Measurements from ENCODE around the gene SNAPIN. TPM values are rescaled to one million over a fixed set of nuclear protein-coding genes. Genes with fewer than 3 reads are reported as not detected.

The SNAPIN gene
- total RNA-seq, 1 experiment from 2014 or later = 46.8 TPM

DNA sequence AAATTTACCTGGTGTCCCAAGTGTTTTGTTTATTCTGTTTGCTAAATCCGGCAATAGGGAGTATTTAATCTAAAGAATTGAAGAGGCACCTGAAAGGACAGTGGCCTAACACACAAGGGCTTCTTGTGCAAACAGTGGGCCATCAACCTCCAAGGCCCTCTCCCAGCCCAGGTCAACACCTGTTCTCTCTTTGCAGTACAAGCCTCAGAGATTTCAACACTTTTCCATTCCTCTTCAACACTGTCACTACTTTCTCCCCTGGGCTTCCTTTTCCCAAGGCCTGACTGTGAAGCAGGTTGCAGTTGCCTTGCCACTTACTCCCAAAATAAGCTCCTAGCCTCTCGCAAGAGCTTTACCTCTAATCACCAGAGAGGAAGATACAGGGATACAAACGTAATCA is 3.2 kb upstream of the SNAPIN start:
- BruUV-seq (replicated peaks) = no TSS peak
- no peak for ATAC-seq

DNA sequence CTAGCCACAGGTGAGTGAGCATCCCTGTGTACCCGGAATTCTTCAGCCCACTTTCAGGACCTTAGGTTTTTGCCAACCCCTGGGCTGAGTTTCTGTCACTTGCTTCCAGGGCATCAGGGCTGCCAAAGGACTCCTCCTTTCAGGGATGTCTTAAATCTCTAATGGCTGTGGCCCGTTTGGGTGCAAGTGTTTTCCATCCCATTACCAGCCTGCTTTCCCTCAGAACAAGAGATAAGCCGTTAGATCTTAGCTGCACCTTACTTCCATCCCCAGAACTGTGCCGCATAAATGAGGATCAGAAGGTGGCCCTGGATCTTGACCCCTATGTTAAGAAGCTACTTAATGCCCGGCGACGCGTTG is 652 bp downstream of the SNAPIN start:
- H3K27me3 ChIP-seq (ENCODE audit: control insufficient read depth, insufficient read depth, low read length) = no peaks in the 10 kb centered on the region
- DNase-seq (ENCODE audit: low read depth, low spot score) = no peak
- ChIA-PET POLR2A (no interaction called here), CTCF (no interaction called here)
- BruUV-seq (replicated peaks) = no TSS peak
- TF ChIP-seq, protein P1, sequence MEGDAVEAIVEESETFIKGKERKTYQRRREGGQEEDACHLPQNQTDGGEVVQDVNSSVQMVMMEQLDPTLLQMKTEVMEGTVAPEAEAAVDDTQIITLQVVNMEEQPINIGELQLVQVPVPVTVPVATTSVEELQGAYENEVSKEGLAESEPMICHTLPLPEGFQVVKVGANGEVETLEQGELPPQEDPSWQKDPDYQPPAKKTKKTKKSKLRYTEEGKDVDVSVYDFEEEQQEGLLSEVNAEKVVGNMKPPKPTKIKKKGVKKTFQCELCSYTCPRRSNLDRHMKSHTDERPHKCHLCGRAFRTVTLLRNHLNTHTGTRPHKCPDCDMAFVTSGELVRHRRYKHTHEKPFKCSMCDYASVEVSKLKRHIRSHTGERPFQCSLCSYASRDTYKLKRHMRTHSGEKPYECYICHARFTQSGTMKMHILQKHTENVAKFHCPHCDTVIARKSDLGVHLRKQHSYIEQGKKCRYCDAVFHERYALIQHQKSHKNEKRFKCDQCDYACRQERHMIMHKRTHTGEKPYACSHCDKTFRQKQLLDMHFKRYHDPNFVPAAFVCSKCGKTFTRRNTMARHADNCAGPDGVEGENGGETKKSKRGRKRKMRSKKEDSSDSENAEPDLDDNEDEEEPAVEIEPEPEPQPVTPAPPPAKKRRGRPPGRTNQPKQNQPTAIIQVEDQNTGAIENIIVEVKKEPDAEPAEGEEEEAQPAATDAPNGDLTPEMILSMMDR (IDR thresholded peaks at IDR 0.05) = no peak
- TF ChIP-seq POLR2AphosphoS5 (IDR thresholded peaks at IDR 0.05; ENCODE audit: low read depth, low read length) (no peak), SIN3A (IDR thresholded peaks at IDR 0.05; ENCODE audit: borderline replicate concordance, insufficient read depth, low read depth, low read length) (no peak), TCF7L2 (IDR thresholded peaks at IDR 0.05; ENCODE audit: low read depth, low read length) (no peak)
- TF ChIP-seq, protein P2, sequence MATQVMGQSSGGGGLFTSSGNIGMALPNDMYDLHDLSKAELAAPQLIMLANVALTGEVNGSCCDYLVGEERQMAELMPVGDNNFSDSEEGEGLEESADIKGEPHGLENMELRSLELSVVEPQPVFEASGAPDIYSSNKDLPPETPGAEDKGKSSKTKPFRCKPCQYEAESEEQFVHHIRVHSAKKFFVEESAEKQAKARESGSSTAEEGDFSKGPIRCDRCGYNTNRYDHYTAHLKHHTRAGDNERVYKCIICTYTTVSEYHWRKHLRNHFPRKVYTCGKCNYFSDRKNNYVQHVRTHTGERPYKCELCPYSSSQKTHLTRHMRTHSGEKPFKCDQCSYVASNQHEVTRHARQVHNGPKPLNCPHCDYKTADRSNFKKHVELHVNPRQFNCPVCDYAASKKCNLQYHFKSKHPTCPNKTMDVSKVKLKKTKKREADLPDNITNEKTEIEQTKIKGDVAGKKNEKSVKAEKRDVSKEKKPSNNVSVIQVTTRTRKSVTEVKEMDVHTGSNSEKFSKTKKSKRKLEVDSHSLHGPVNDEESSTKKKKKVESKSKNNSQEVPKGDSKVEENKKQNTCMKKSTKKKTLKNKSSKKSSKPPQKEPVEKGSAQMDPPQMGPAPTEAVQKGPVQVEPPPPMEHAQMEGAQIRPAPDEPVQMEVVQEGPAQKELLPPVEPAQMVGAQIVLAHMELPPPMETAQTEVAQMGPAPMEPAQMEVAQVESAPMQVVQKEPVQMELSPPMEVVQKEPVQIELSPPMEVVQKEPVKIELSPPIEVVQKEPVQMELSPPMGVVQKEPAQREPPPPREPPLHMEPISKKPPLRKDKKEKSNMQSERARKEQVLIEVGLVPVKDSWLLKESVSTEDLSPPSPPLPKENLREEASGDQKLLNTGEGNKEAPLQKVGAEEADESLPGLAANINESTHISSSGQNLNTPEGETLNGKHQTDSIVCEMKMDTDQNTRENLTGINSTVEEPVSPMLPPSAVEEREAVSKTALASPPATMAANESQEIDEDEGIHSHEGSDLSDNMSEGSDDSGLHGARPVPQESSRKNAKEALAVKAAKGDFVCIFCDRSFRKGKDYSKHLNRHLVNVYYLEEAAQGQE (IDR thresholded peaks at IDR 0.05; ENCODE audit: insufficient read depth in 1 of 2, low read depth in 2 of 2, low read length in 1 of 2) = no peak
- intact Hi-C loops (cut with micrococcal nuclease; ENCODE audit: unreplicated experiment) (loop anchor here (10.0 kb wide), 1 partner anchor 84 kb away; no protein-coding TSS in a partner anchor), in situ Hi-C loops (cut with HindIII; ENCODE audit: low pct_unique_long_range_greater_than_20kb, low sequenced_read_pairs) (no loop called here)
- peaks cover 23% of the 10 kb centered on the region for H3K36me3 ChIP-seq (ENCODE audit: control insufficient read depth, insufficient read depth, low read length)
- no peaks in the 10 kb centered on the region for H3K9me3 ChIP-seq (ENCODE audit: control insufficient read depth, insufficient read depth, low read depth, low read length)
- peak; percentile 1; the same call in 1 of the 2 replicates for ATAC-seq
- peak overlapping the region; percentile 88 for H3K27ac ChIP-seq (ENCODE audit: low read length)
- H3K4me1 ChIP-seq (ENCODE audit: control insufficient read depth, insufficient read depth, low read length) = peaks cover 11% of the 10 kb centered on the region; the same call in 1 of the 2 replicates
- H3K4me3 ChIP-seq (ENCODE audit: low read depth in 2 of 2, low read length in 2 of 2) = peak overlapping the region; percentile 69 to 84

More for the DNA sequence above, 3.2 kb upstream of the SNAPIN start:
- 0 out of 2 replicates have a peak, but pooled peaks cover 4% of the 10 kb centered on the region for H3K4me1 ChIP-seq (ENCODE audit: control insufficient read depth, insufficient read depth, low read length)
- ChIA-PET POLR2A (interaction anchor here (0.6 kb wide), 1 partner anchor 18 kb away, joined by 10 read pairs; no protein-coding TSS in a partner anchor), CTCF (no interaction called here)
- intact Hi-C loops (cut with micrococcal nuclease; ENCODE audit: unreplicated experiment) (loop anchor here (10.0 kb wide), 1 partner anchor 81 kb away; no protein-coding TSS in a partner anchor), in situ Hi-C loops (cut with HindIII; ENCODE audit: low pct_unique_long_range_greater_than_20kb, low sequenced_read_pairs) (no loop called here)
- no peaks in the 10 kb centered on the region for H3K27me3 ChIP-seq (ENCODE audit: control insufficient read depth, insufficient read depth, low read length)
- DNase-seq (ENCODE audit: low read depth, low spot score) = no peak
- H3K9me3 ChIP-seq (ENCODE audit: control insufficient read depth, insufficient read depth, low read depth, low read length) = no peaks in the 10 kb centered on the region
- H3K36me3 ChIP-seq (ENCODE audit: control insufficient read depth, insufficient read depth, low read length) = no peaks in the 10 kb centered on the region; the same call in 1 of the 2 replicates
- TF ChIP-seq SIN3A (IDR thresholded peaks at IDR 0.05; ENCODE audit: borderline replicate concordance, insufficient read depth, low read depth, low read length) (no peak), TCF7L2 (IDR thresholded peaks at IDR 0.05; ENCODE audit: low read depth, low read length) (no peak), POLR2AphosphoS5 (IDR thresholded peaks at IDR 0.05; ENCODE audit: low read depth, low read length) (no peak)
- TF ChIP-seq, protein P2 (IDR thresholded peaks at IDR 0.05; ENCODE audit: insufficient read depth in 1 of 2, low read depth in 2 of 2, low read length in 1 of 2) = no peak
- TF ChIP-seq, protein P1 (IDR thresholded peaks at IDR 0.05) = no peak
- no peak overlapping the region for H3K27ac ChIP-seq (ENCODE audit: low read length)
- no peak overlapping the region for H3K4me3 ChIP-seq (ENCODE audit: low read depth in 2 of 2, low read length in 2 of 2)

All from Panc1 (cell line).